Nephron progenitor cell (in vitro differentiated cells): Measurements from ENCODE around the gene SPSB2.

Source experiments
- DNase-seq: peaks from one replicate; pipeline ENCODE4 v3.0.0; 2021
- H3K27ac Mint-ChIP-seq: 2 replicates; pipeline ENCODE4 v1.8.0; 2021; ENCODE audit warnings: mild to moderate bottlenecking, moderate library complexity, mixed read lengths
- H3K27me3 Mint-ChIP-seq: 2 replicates; pipeline ENCODE4 v1.8.0; 2021; ENCODE audit warnings: mild to moderate bottlenecking, low read depth, mixed read lengths; ENCODE audit not compliant: poor library complexity
- H3K36me3 Mint-ChIP-seq: 2 replicates; pipeline ENCODE4 v1.8.0; 2021; ENCODE audit warnings: low read depth, mixed read lengths
- H3K4me1 Mint-ChIP-seq: 2 replicates; pipeline ENCODE4 v1.8.0; 2021; ENCODE audit warnings: mixed read lengths
- H3K4me3 Mint-ChIP-seq: 2 replicates; pipeline ENCODE4 v1.8.0; 2021; ENCODE audit warnings: mild to moderate bottlenecking, moderate library complexity, mixed read lengths
- H3K9me3 Mint-ChIP-seq: 2 replicates; pipeline ENCODE4 v1.8.0; 2021; ENCODE audit warnings: mild to moderate bottlenecking, moderate library complexity, mixed read lengths
- TF ChIP-seq, protein P1 (sequence below): fragments of 200-600 bp; sonication (generic); IDR thresholded peaks from 2 replicates; pipeline ENCODE4 v1.5.0; 2021; ENCODE audit warnings: antibody characterized with exemption

SPSB2 gene, protein sequence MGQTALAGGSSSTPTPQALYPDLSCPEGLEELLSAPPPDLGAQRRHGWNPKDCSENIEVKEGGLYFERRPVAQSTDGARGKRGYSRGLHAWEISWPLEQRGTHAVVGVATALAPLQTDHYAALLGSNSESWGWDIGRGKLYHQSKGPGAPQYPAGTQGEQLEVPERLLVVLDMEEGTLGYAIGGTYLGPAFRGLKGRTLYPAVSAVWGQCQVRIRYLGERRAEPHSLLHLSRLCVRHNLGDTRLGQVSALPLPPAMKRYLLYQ

DNA sequence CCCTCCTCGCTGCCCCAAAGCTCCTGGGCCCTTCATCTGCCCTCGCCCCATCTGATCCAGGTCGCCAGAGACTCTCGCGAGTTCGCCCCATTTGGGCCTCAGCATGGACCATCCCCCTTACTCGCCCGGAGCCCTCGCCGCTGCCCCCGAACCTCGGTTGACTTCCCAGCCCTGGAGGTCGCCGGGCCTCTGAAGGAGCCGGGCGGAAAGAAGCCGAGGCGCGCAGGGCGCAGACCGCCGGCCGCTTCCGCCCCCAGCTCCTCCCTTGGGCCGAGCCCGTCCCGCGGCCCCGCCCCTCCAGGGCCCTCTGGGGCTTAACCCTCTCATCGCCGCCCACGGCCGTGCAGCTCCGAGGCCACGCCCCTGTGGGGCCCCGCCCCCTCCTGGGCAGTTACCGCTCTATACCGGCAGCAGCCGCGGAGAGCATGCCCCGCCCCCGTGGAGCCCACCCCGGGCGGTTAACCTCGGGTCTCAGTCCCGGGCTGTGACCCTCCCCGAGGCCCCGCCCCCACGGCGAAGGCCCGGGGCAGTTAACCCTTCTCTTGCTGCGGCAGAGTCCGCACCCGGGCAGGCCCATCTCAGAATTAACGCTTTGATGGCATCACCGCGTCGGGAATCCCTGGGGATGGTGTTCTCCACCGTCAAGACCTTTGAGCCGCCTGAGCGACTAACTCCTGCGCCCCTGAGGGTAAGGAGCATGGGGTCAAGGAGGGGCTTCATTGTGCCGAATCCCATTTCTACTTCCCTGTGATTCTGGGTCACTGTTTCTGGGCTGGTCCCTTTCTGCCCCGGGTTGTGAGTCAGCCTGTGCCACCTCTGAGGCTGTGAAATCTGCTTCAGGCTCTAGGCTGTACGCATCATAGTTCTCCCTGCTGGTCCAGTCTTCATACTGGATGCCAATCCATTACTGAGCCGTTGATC is at the start of gene SPSB2:
SPSB2 (minus strand) TSS at position 210 of the 921 bp plus-strand sequence. CDS start 402 bp downstream, outside the sequence.
- Mint-ChIP-seq H3K9me3 (no peaks in the 10 kb centered on the region), H3K4me1 (peaks cover 46% of the 10 kb centered on the region), H3K27ac (peak within 1 kb of the TSS; percentile 92), H3K36me3 (peaks cover 47% of the 10 kb centered on the region), H3K27me3 (no peaks in the 10 kb centered on the region), H3K4me3 (peak within 1 kb of the TSS; percentile 89)
- TF ChIP-seq, protein P1, sequence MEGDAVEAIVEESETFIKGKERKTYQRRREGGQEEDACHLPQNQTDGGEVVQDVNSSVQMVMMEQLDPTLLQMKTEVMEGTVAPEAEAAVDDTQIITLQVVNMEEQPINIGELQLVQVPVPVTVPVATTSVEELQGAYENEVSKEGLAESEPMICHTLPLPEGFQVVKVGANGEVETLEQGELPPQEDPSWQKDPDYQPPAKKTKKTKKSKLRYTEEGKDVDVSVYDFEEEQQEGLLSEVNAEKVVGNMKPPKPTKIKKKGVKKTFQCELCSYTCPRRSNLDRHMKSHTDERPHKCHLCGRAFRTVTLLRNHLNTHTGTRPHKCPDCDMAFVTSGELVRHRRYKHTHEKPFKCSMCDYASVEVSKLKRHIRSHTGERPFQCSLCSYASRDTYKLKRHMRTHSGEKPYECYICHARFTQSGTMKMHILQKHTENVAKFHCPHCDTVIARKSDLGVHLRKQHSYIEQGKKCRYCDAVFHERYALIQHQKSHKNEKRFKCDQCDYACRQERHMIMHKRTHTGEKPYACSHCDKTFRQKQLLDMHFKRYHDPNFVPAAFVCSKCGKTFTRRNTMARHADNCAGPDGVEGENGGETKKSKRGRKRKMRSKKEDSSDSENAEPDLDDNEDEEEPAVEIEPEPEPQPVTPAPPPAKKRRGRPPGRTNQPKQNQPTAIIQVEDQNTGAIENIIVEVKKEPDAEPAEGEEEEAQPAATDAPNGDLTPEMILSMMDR: no peak
- DNase-seq: peak; percentile 100

DNA sequence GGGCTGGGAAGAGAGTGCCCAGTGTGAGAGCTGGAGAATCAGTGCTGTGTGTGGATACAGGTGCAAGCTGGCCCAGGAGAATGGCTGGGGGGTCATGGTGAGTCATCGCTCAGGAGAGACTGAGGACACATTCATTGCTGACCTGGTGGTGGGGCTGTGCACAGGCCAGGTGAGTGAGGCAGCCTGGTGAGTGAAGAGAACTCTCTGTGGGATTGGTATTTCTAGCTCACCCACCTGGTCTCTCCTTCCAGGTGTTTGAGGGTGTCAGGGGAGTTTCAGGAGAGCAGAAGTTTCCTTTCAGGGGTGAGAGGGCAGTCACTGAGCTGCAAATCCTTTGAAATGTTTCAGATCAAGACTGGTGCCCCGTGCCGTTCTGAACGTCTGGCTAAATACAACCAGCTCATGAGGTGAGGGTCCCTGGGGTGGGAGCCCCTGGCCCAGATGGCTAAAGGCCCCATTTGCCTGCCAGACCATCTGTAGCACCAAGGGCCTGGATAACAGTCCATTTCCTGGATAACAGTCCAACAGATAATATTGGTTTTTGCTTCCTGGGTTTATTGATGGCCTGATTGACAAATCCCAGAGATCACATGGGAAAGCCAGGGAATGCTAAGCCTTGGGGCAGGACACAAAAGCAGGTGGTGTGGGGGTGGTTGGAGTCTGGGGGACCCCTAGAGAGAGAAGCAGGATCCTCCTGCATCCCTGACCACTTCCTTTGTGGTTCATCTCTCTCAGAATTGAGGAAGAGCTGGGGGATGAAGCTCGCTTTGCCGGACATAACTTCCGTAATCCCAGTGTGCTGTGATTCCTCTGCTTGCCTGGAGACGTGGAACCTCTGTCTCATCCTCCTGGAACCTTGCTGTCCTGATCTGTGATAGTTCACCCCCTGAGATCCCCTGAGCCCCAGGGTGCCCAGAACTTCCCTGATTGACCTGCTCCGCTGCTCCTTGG is 49.2 kb upstream of the SPSB2 start:
- H3K4me3 Mint-ChIP-seq: no peak overlapping the region
- peaks cover 75% of the 10 kb centered on the region for H3K4me1 Mint-ChIP-seq

DNA sequence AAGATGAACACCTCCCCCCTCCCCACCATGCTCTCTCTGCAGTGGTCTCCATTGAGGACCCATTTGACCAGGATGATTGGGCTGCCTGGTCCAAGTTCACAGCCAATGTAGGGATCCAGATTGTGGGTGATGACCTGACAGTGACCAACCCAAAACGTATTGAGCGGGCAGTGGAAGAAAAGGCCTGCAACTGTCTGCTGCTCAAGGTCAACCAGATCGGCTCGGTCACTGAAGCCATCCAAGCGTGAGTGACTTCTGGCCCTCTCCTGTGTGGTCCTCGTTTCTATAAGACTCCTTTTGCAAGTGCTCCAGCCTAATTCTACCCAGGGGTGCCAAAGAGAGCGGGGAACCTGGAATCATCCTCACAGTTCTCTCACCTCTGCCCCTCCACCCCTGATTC is 48.4 kb upstream of the SPSB2 start:
- peaks cover 75% of the 10 kb centered on the region for H3K4me1 Mint-ChIP-seq
- no peak overlapping the region for H3K27ac Mint-ChIP-seq
- TF ChIP-seq, protein P1: no peak
- H3K27me3 Mint-ChIP-seq: peaks cover 2% of the 10 kb centered on the region
- H3K4me3 Mint-ChIP-seq: no peak overlapping the region
- no peak for DNase-seq
- no peaks in the 10 kb centered on the region for H3K9me3 Mint-ChIP-seq
- peaks cover 25% of the 10 kb centered on the region for H3K36me3 Mint-ChIP-seq

More for the DNA sequence above, 49.2 kb upstream of the SPSB2 start:
- Mint-ChIP-seq H3K36me3 (peaks cover 21% of the 10 kb centered on the region), H3K27ac (peak overlapping the region; percentile 59), H3K9me3 (no peaks in the 10 kb centered on the region), H3K27me3 (peaks cover 2% of the 10 kb centered on the region)
- TF ChIP-seq, protein P1: no peak
- no peak for DNase-seq

DNA sequence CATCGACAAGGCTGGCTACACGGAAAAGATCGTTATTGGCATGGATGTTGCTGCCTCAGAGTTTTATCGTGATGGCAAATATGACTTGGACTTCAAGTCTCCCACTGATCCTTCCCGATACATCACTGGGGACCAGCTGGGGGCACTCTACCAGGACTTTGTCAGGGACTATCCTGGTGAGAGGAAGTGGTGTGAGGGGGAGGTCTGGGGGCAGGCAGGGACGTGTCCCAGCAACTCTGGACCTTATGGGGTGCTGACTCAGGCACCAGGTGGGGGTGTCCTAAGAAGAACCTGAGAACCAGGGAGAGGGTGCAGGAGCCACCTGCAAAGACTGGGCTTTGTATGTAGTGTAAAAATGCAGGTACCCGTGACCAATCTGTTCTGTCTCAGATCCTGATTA is 46.5 kb upstream of the SPSB2 start:
- Mint-ChIP-seq H3K27me3 (peaks cover 2% of the 10 kb centered on the region), H3K36me3 (peaks cover 26% of the 10 kb centered on the region), H3K4me1 (peaks cover 75% of the 10 kb centered on the region), H3K27ac (peak overlapping the region; percentile 5), H3K9me3 (no peaks in the 10 kb centered on the region), H3K4me3 (no peak overlapping the region)
- TF ChIP-seq, protein P1: no peak
- DNase-seq: no peak

DNA sequence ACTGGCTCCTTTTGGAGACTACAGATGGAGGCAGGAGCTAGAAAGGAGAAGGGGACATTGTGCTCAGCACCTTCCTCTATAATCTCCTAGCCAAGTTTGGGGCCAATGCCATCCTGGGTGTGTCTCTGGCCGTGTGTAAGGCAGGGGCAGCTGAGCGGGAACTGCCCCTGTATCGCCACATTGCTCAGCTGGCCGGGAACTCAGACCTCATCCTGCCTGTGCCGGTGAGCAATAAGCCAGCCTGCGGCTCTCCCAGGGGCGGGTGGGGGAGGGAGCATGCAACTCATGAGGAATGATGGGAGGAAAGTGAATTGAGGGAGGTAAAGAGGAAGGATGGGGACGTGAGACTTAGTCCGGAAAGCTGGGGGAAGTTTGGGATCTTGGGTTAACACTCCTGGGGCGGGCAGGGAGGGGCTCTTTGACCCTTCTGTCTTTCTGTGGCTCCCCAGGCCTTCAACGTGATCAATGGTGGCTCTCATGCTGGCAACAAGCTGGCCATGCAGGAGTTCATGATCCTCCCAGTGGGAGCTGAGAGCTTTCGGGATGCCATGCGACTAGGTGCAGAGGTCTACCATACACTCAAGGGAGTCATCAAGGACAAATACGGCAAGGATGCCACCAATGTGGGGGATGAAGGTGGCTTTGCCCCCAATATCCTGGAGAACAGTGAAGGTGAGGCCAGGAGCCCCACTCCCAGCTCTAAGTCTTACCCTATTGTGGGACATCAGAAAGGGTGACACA is 44.6 kb upstream of the SPSB2 start:
- TF ChIP-seq, protein P1: no peak
- H3K27me3 Mint-ChIP-seq: peaks cover 9% of the 10 kb centered on the region
- H3K4me1 Mint-ChIP-seq: peaks cover 71% of the 10 kb centered on the region
- H3K9me3 Mint-ChIP-seq: no peaks in the 10 kb centered on the region
- no peak overlapping the region for H3K27ac Mint-ChIP-seq
- peaks cover 26% of the 10 kb centered on the region for H3K36me3 Mint-ChIP-seq
- no peak overlapping the region for H3K4me3 Mint-ChIP-seq
- no peak for DNase-seq
